ENCODE data around the gene CDK19. TPM values are rescaled to one million over a fixed set of nuclear protein-coding genes. Genes with fewer than 3 reads are reported as not detected.

Gene CDK19
- total and polyA plus RNA-seq, 2 of the 4 experiments (the other 2 are of a cell fraction) = 6.0 to 6.8 TPM

DNA sequence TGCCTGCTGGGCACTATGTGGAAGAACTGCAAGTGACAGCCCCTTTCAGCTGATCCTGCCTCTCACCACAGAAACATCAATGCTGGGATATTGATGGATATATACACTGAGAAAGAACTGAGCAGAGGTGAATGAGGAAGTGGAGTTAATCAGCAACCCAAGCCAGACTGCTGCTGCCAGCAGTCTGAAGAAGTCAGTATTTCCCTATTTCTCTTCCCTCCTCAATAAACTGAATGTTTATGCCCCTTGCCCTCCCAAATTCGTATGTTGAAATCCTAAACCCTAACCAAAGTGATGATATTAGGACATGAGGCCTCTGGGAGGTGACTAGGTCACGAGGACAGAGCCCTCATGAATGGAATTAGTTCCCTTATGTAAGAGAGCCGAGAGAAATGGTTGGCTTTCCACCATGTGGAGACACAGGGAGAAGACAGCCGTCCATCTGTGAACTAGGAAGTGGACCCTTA lies 76.3 kb downstream of the CDK19 start:
- Histone ChIP-seq H3K36me3 (ENCODE audit: control insufficient read depth, insufficient read depth, low read length) (0 out of 2 replicates have a peak, but pooled peaks cover 5% of the 10 kb centered on the region), H2BK20ac (ENCODE audit: low read depth, low read length) (no peak overlapping the region), H3K14ac (replicated peaks; ENCODE audit: low read depth, low read length) (0 out of 2 replicates have a peak overlapping the region, but pooled peaks have one; percentile 21), H2AK5ac (ENCODE audit: low read depth, low read length) (no peak overlapping the region), H3K4me3 (ENCODE audit: insufficient read depth, low read depth, low read length) (no peak overlapping the region), H2AFZ (replicated peaks; ENCODE audit: low read length, poor library complexity) (no peak overlapping the region), H2AK9ac (replicated peaks; ENCODE audit: low read depth, low read length, poor library complexity) (peak overlapping the region; percentile 8), H3K9ac (ENCODE audit: low read depth, low read length) (no peak overlapping the region), H3K27me3 (ENCODE audit: control insufficient read depth, insufficient read depth, low read length) (no peaks in the 10 kb centered on the region), H3K4me1 (ENCODE audit: control insufficient read depth, insufficient read depth, low read length) (peaks cover 2% of the 10 kb centered on the region; the same call in 1 of the 2 replicates), H3K4ac (ENCODE audit: low read depth, low read length) (no peak overlapping the region; the same call in 1 of the 2 replicates), H3K4me2 (ENCODE audit: low read depth, low read length) (no peak overlapping the region; the same call in 1 of the 2 replicates), H3K23ac (ENCODE audit: low read depth, low read length) (no peak overlapping the region), H2BK15ac (ENCODE audit: low read depth, low read length) (no peak overlapping the region), H3K79me1 (ENCODE audit: low read depth in 1 of 2, low read length in 2 of 2) (no peaks in the 10 kb centered on the region; a peak in 1 of 4 replicates), H3K9me3 (ENCODE audit: control insufficient read depth, insufficient read depth, low read length) (peaks cover 8% of the 10 kb centered on the region), H3K27ac (ENCODE audit: insufficient read depth, low read length) (no peak overlapping the region), H4K8ac (ENCODE audit: low read depth in 2 of 2, low read length in 2 of 2) (no peak overlapping the region), H4K20me1 (ENCODE audit: insufficient read depth, low read length) (no peaks in the 10 kb centered on the region), H2BK5ac (ENCODE audit: low read depth, low read length, poor library complexity, severe bottlenecking) (no peak overlapping the region), H3K18ac (ENCODE audit: low read depth, low read length) (no peak overlapping the region), H3K9me1 (ENCODE audit: insufficient read depth, low read length) (peaks cover 3% of the 10 kb centered on the region; the same call in 1 of the 2 replicates), H4K5ac (ENCODE audit: low read depth, low read length) (no peak overlapping the region), H2BK120ac (ENCODE audit: low read depth, low read length) (no peak overlapping the region), H4K91ac (ENCODE audit: insufficient read depth, low read depth, low read length) (no peak overlapping the region), H3K56ac (ENCODE audit: extremely low read depth, insufficient read depth, low read length) (no peak overlapping the region; the same call in 1 of the 2 replicates)
- intact Hi-C loops (cut with micrococcal nuclease) = no loop called here
- ChIA-PET POLR2A (ENCODE audit: unreplicated experiment) (no interaction called here), CTCF (no interaction called here)
- BruUV-seq (replicated peaks) = no TSS peak
- dilution Hi-C loops (cut with HindIII; ENCODE audit: low sequenced_read_pairs, unreplicated experiment) = no loop called here
- no CpG with 5 or more reads among the region's 4 CpGs for WGBS, 2 experiments (ENCODE audit: extremely low coverage in 2 of 2, insufficient read length in 1 of 2)
- in situ Hi-C loops (cut with MboI; ENCODE audit: low sequenced_read_pairs) = no loop called here
- ATAC-seq (ENCODE audit: low read depth) = no peak
- no peak for DNase-seq
- TF ChIP-seq RCOR1 (IDR thresholded peaks at IDR 0.05; ENCODE audit: insufficient replicate concordance, low read length) = no peak
- no peak for TF ChIP-seq MXI1 (IDR thresholded peaks at IDR 0.05; ENCODE audit: borderline replicate concordance, low read depth, low read length)
- TF ChIP-seq CEBPB (IDR thresholded peaks at IDR 0.05; ENCODE audit: low read depth, low read length) = no peak
- no peak for TF ChIP-seq SMC3 (IDR thresholded peaks at IDR 0.05; ENCODE audit: low read depth, low read length)

All from IMR-90 (cell line).